Thyroid gland (tissue), 4 donors: ENCODE measurements around the gene STK10. TPM values are rescaled to one million over a fixed set of nuclear protein-coding genes. Genes with fewer than 3 reads are reported as not detected.
A peak's percentile ranks its signal among the peaks of the same experiment; 100 is the strongest.

Source experiments
- DNase-seq, 2 donors: peaks; one replicate each; pipeline ENCODE4 v3.0.0-alpha.2; 2019
- H3K27ac ChIP-seq, 3 donors: fragments of 200-600 bp; sonication (generic); 1 replicate in 2 of 3; 2 replicates in 1 of 3; pipeline ENCODE4 v1.5.1; 2016 to 2019; ENCODE audit warnings: mild to moderate bottlenecking in 1 of 3, moderate library complexity in 1 of 3
- H3K27me3 ChIP-seq: fragments of 200-600 bp; sonication (generic); one replicate; pipeline ENCODE4 v1.5.1; 2019
- H3K36me3 ChIP-seq, 2 donors: fragments of 200-600 bp; sonication (generic); one replicate each; pipeline ENCODE4 v1.5.1; 2016 to 2019
- H3K4me1 ChIP-seq, 2 donors: fragments of 200-600 bp; sonication (generic); one replicate each; pipeline ENCODE4 v1.5.1; 2017 to 2019
- H3K4me3 ChIP-seq, 3 donors: fragments of 200-600 bp; sonication (generic); replicated peaks in 1 of 3; 1 replicate in 2 of 3; 2 replicates in 1 of 3; pipeline ENCODE4 v1.5.1; 2016; ENCODE audit warnings: mild to moderate bottlenecking in 1 of 3
- H3K9me3 ChIP-seq: fragments of 200-600 bp; sonication (generic); one replicate; pipeline ENCODE4 v1.5.1; 2017
- CTCF ChIP-seq, 6 experiments: fragments of 200-600 bp in 3 of 6; fragments of 450-650 bp in 3 of 6; sonication (generic) in 3 of 6; IDR thresholded peaks; one replicate each; pipeline ENCODE4 v1.5.1; 2016 to 2019; ENCODE audit warnings: antibody characterized with exemption in 6 of 6, mild to moderate bottlenecking in 2 of 6, inconsistent platforms in 1 of 6, moderate library complexity in 1 of 6
- POLR2A ChIP-seq, 2 donors: fragments of 450-650 bp; IDR thresholded peaks; one replicate each; pipeline ENCODE4 v1.6.1; 2017; ENCODE audit warnings: antibody characterized with exemption in 2 of 2, mild to moderate bottlenecking in 2 of 2, moderate library complexity in 1 of 2
- WGBS, 2 donors: methylation state at CpG; one replicate each; pipeline ENCODE4 v1.1.5; 2017; 5-methylcytosine and 5-hydroxymethylcytosine counted together
- intact Hi-C: fragments of 100-400 bp; cut with DNase I; formaldehyde crosslinking; loops from one replicate; pipeline ENCODE4 v1.15.1; 2023
- total RNA-seq, 4 donors: library from RNA; depleted of rRNA; stranded (reverse); fragments of >200 nt; gene quantifications; one replicate each; pipeline ENCODE4 v1.2.3, GENCODE V29; 2016

STK10 gene
- total RNA-seq: 10 to 100 TPM in 1 of 4 donors, 1 to 10 TPM in 3; 5.5 to 11.6 (median 8.6) TPM

- H3K9me3 ChIP-seq: no peaks in the 10 kb centered on the region
- H3K27ac ChIP-seq: peak within 1 kb of the TSS; percentile 64 to 82 (median 74)
- H3K4me3 ChIP-seq: peak within 1 kb of the TSS; percentile 70 to 100 (median 81)
- peak; percentile 89 for DNase-seq
- peaks cover 0 to 7% of the 10 kb centered on the region in 2 donors for H3K4me1 ChIP-seq
- intact Hi-C loops: loop anchor here (5.0 kb wide), 2 partner anchors 81 to 94 kb away; partner anchors contain the start of gene UBTD2
- 0% methylated on average over 10 to 30 of the region's 102 CpGs for WGBS, 2 donors
- H3K27me3 ChIP-seq: no peaks in the 10 kb centered on the region
- peak in 1 of 2 donors; percentile 52 for TF ChIP-seq POLR2A (IDR thresholded peaks at IDR 0.05)
- TF ChIP-seq CTCF (IDR thresholded peaks at IDR 0.05): peak; percentile 59 to 88 (median 62)
- H3K36me3 ChIP-seq: no peaks in the 10 kb centered on the region
These were observed at the start of gene STK10 for GRCh38 chr5:172188033-172188892. Gene STK10 (minus strand): TSS chr5:172188224. CDS start chr5:172188042, 182 bp downstream.

GRCh38 chr5:172235827-172236736 lies 48.1 kb upstream of the STK10 start:
- WGBS, 2 donors: 75 to 83% methylated on average over 3 of the region's 3 CpGs
- Histone ChIP-seq H3K9me3 (no peaks in the 10 kb centered on the region), H3K36me3 (peaks cover 0 to 9% of the 10 kb centered on the region in 2 donors), H3K27me3 (no peaks in the 10 kb centered on the region), H3K27ac (no peak overlapping the region), H3K4me3 (no peak overlapping the region), H3K4me1 (no peaks in the 10 kb centered on the region)
- intact Hi-C loops: no loop called here
- DNase-seq: peak in 1 of 2 donors; percentile 4
- TF ChIP-seq CTCF (IDR thresholded peaks at IDR 0.05): no peak
- TF ChIP-seq POLR2A (IDR thresholded peaks at IDR 0.05): no peak

GRCh38 chr5:172235132-172235780 lies 47.2 kb upstream of the STK10 start:
- no peaks in the 10 kb centered on the region for H3K27me3 ChIP-seq
- 43 to 49% methylated on average over 4 of the region's 4 CpGs for WGBS, 2 donors
- H3K4me3 ChIP-seq: no peak overlapping the region
- TF ChIP-seq CTCF (IDR thresholded peaks at IDR 0.05) (no peak), POLR2A (IDR thresholded peaks at IDR 0.05) (no peak)
- peaks cover 0 to 10% of the 10 kb centered on the region in 2 donors for H3K36me3 ChIP-seq
- intact Hi-C loops: no loop called here
- no peaks in the 10 kb centered on the region for H3K9me3 ChIP-seq
- no peak overlapping the region for H3K27ac ChIP-seq
- no peak for DNase-seq
- no peaks in the 10 kb centered on the region for H3K4me1 ChIP-seq

- Histone ChIP-seq H3K9me3 (no peaks in the 10 kb centered on the region), H3K27ac (no peak overlapping the region), H3K4me1 (no peaks in the 10 kb centered on the region), H3K4me3 (no peak overlapping the region), H3K36me3 (peaks cover 0 to 10% of the 10 kb centered on the region in 2 donors), H3K27me3 (no peaks in the 10 kb centered on the region)
- WGBS, 2 donors: 98% methylated on average over 4 of the region's 4 CpGs
- intact Hi-C loops: no loop called here
- no peak for DNase-seq
- TF ChIP-seq POLR2A (IDR thresholded peaks at IDR 0.05) (no peak), CTCF (IDR thresholded peaks at IDR 0.05) (no peak)
These were observed 46.0 kb upstream of the STK10 start for GRCh38 chr5:172234031-172234430.
